ENCODE results near the gene AMFR.

AMFR gene

DNA sequence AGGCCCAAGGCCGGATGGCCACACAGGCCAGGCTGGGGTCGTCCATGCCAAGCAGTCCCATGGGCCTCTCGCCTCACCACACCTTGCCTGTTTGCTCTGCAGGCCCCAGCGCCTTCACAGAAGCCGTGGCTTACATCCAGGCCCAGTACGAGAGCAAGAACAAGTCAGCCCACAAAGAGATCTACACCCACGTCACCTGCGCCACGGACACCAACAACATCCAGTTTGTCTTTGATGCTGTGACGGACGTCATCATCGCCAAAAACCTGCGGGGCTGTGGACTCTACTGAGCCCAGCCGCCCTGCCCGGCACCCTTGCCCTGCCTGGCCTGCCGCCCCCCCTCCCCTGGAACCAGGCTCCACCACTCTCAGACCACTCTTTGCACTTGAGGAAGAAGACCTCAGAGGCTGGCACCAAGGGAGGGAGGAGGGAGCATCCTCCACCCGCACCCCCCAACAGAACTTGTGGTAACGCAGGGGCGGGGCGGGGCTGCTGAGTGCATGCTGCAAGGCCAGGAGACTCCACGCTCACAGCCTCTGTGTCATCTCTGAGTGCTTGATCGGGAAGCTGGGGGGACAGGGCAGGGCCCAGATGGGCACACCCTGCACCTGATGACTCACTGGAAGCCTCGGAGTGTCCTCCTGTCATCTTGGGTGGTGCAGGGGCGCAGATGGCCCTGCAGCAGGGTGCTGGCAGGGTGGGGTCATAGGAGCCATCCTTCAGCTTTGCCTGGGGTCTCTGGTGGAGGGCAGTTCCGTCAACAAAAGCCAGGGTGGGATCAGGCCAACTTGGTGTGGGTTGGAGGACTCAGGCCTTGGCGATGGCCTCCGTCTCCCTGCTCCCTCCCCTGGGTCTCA, 81.5 kb downstream of the AMFR start:
- no peaks in the 10 kb centered on the region for H3K27me3 ChIP-seq (ENCODE audit: control insufficient read depth in 1 of 2, insufficient read depth in 2 of 2, low read length in 2 of 2)
- H3K27ac ChIP-seq (ENCODE audit: low read depth, low read length), result no peak overlapping the region
- peaks cover 38% of the 10 kb centered on the region for H3K36me3 ChIP-seq (ENCODE audit: insufficient read depth, low read length)
- no peak overlapping the region for H3K4me3 ChIP-seq (ENCODE audit: low read depth in 1 of 2, low read length in 2 of 2)
- H3K4me1 ChIP-seq (ENCODE audit: insufficient read depth, low read length), result no peaks in the 10 kb centered on the region
- H3K9ac ChIP-seq (ENCODE audit: low read length), result no peak overlapping the region
- H3K9me3 ChIP-seq (ENCODE audit: low read length), result no peaks in the 10 kb centered on the region

DNA sequence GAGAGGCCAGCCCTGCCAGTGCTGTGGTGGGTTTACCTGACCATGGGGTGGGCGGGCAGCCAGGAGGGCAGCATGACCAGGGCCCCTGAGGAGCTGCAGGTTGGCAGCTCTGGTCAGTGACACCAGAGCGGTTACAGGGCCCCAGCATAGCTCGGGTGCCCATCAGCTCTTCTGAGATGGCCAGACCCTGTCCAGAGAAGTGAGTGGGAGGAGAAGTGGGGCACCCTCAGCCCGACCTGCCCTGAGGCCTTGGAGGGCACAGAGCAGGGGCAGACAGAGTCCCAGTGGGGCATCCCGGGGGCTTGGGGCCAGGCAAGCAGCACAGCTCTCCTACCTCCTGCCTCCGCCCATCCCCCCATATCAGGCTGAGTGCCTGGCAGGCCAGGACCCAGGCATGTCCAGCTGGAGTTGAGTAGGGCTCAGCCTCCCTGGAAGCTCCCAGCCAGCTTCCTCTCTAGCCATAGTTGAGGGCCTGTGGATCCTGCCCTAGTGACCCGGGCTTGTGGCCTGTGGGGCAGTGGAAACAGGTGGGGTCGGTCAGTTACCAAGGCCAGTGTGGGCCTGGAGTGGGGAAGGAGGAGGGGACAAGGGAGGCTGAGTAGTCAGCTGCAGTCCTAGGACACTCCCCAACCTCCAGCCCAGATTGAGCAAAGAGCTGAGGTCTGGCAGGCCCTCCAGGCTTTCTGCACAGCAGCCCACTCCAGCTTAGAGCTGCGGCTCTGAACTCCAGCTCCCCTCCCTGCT, 83.5 kb downstream of the AMFR start:
- Histone ChIP-seq H3K4me1 (ENCODE audit: insufficient read depth, low read length) (no peaks in the 10 kb centered on the region), H3K9me3 (ENCODE audit: low read length) (no peaks in the 10 kb centered on the region), H3K4me3 (ENCODE audit: low read depth in 1 of 2, low read length in 2 of 2) (no peak overlapping the region)

DNA sequence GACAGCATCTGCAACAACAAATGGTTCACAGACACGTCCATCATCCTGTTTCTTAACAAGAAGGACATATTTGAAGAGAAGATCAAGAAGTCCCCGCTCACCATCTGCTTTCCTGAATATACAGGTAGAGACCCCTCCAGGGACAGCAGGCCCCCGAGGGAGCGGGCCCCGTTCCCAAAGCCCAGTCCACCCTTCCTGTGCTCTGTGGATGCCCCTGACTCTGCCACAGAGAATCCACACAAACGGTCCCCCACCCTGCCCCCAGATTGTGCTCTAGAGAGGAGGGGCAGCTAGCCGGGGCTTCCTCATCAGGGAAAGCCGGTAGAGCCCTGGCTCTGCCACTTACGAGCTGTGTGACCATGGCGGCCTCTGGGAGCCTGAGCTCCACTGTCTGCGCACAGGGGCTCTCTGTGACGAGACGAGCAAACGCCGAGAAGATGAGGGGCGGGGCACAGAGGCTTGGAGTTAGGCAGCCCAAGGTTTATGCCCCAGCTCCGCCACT, 84.4 kb downstream of the AMFR start:
- H3K4me1 ChIP-seq (ENCODE audit: insufficient read depth, low read length), result no peaks in the 10 kb centered on the region
- H3K4me3 ChIP-seq (ENCODE audit: low read depth in 1 of 2, low read length in 2 of 2), result no peak overlapping the region
- H3K27ac ChIP-seq (ENCODE audit: low read depth, low read length), result no peak overlapping the region
- peaks cover 52% of the 10 kb centered on the region for H3K36me3 ChIP-seq (ENCODE audit: insufficient read depth, low read length)
- no peak overlapping the region for H3K9ac ChIP-seq (ENCODE audit: low read length)
- no peaks in the 10 kb centered on the region for H3K9me3 ChIP-seq (ENCODE audit: low read length)
- no peaks in the 10 kb centered on the region for H3K27me3 ChIP-seq (ENCODE audit: control insufficient read depth in 1 of 2, insufficient read depth in 2 of 2, low read length in 2 of 2)

More for the DNA sequence above, 83.5 kb downstream of the AMFR start:
- no peak overlapping the region for H3K27ac ChIP-seq (ENCODE audit: low read depth, low read length)
- H3K9ac ChIP-seq (ENCODE audit: low read length), result no peak overlapping the region
- no peaks in the 10 kb centered on the region for H3K27me3 ChIP-seq (ENCODE audit: control insufficient read depth in 1 of 2, insufficient read depth in 2 of 2, low read length in 2 of 2)
- peaks cover 47% of the 10 kb centered on the region for H3K36me3 ChIP-seq (ENCODE audit: insufficient read depth, low read length)

DNA sequence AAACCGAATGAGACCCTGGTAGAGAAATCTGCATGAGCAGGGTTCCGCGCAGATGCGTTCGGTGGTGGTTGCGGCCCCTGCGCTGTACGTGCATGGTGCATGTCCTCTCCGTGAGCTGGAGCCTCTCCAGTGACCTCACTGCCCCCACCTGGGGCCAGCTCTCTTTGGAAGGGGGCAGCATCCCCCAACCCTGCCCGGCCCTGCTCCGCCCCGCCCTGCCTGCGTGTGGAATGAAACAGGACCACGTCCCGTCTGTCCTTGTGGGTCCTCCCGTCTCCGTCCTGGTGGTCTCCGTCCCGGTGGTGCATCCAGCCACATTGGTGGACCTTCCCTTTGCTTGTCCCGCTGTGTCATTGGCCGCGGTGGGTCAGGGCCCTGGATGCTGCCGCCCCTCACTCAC, 84.9 kb downstream of the AMFR start:
- Histone ChIP-seq H3K27ac (ENCODE audit: low read depth, low read length) (no peak overlapping the region), H3K9ac (ENCODE audit: low read length) (no peak overlapping the region), H3K9me3 (ENCODE audit: low read length) (no peaks in the 10 kb centered on the region), H3K36me3 (ENCODE audit: insufficient read depth, low read length) (peaks cover 52% of the 10 kb centered on the region), H3K27me3 (ENCODE audit: control insufficient read depth in 1 of 2, insufficient read depth in 2 of 2, low read length in 2 of 2) (no peaks in the 10 kb centered on the region), H3K4me1 (ENCODE audit: insufficient read depth, low read length) (no peaks in the 10 kb centered on the region), H3K4me3 (ENCODE audit: low read depth in 1 of 2, low read length in 2 of 2) (no peak overlapping the region)

DNA sequence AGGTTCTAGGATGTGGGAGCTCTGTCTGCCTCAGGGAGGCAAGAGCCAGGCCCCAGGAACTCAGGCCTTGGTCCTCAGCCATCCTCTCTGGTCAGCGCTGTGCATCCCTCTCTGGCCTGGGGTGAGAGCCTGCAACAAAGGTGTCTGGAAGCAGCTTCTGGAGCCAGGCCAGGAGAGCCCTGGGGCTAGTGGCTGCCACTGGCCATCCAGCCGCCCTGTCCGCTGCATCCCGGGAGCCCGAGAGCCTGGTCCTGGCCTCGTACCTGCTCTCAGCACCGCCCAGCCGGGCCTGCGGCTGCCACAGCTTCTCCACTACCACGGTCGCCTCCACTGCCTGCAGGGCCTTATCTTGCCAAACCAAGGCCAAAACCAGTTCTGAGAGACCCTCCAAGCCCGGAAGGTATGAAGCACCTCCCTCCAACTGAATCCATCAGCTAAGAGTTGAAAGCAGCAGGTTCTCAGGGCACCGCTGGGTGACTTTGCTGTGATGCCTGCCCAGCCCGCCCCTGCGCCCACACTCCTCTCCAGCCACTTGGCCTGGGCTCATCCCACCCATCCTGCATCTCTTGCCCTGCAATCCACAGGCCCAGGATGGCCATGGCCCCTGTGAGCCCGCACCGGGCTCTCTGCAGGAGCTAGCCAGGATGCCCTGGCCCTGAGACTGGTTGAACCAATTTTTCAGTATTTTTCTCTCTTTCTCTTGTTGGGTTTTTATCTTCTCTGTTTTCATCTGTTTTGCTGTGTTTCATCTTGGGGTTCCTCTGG, 85.7 kb downstream of the AMFR start:
- H3K27ac ChIP-seq (ENCODE audit: low read depth, low read length), result no peak overlapping the region
- H3K36me3 ChIP-seq (ENCODE audit: insufficient read depth, low read length), result peaks cover 51% of the 10 kb centered on the region
- no peak overlapping the region for H3K4me3 ChIP-seq (ENCODE audit: low read depth in 1 of 2, low read length in 2 of 2)
- H3K4me1 ChIP-seq (ENCODE audit: insufficient read depth, low read length), result no peaks in the 10 kb centered on the region
- H3K9ac ChIP-seq (ENCODE audit: low read length), result no peak overlapping the region
- no peaks in the 10 kb centered on the region for H3K27me3 ChIP-seq (ENCODE audit: control insufficient read depth in 1 of 2, insufficient read depth in 2 of 2, low read length in 2 of 2)
- no peaks in the 10 kb centered on the region for H3K9me3 ChIP-seq (ENCODE audit: low read length)

DNA sequence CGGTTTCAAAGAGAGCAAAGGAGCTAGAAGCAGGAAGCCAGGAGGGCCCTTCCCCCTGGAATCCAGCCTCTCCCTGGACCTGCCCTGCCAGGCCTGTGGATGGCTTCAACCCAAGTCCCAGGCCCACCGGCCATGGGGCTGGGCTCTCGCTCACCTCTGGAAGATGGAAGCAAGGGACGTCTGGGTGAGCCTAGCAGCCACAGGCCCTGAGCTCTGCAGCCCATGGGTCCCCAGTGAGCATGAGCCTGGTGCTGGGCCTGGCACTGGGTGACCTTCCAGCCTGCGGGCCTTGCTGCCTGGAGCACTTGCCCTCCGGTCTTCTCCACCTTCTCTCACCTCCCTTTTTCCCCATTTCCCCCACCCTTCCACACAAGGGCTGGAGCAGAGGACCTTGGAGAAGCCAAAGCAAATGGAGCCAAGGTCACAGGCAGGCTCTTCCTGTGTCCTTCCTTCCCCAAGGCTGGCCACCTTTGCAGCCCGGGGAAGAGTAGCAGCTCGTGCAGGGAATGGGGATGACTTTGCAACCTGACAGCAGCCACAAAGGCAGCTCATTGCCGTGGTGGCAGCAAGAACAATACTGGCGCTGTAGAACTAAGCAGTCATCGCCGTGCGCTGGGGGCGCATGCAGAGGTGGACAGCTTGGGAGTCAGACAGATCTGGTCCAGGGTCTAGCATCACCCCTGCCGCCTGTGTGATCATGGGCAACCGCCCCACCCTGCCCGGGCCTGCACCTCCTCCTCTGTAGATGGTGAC, 86.6 kb downstream of the AMFR start:
- Histone ChIP-seq H3K27me3 (ENCODE audit: control insufficient read depth in 1 of 2, insufficient read depth in 2 of 2, low read length in 2 of 2) (no peaks in the 10 kb centered on the region), H3K9me3 (ENCODE audit: low read length) (no peaks in the 10 kb centered on the region), H3K4me3 (ENCODE audit: low read depth in 1 of 2, low read length in 2 of 2) (no peak overlapping the region), H3K9ac (ENCODE audit: low read length) (no peak overlapping the region), H3K27ac (ENCODE audit: low read depth, low read length) (no peak overlapping the region), H3K36me3 (ENCODE audit: insufficient read depth, low read length) (peaks cover 42% of the 10 kb centered on the region), H3K4me1 (ENCODE audit: insufficient read depth, low read length) (no peaks in the 10 kb centered on the region)

DNA sequence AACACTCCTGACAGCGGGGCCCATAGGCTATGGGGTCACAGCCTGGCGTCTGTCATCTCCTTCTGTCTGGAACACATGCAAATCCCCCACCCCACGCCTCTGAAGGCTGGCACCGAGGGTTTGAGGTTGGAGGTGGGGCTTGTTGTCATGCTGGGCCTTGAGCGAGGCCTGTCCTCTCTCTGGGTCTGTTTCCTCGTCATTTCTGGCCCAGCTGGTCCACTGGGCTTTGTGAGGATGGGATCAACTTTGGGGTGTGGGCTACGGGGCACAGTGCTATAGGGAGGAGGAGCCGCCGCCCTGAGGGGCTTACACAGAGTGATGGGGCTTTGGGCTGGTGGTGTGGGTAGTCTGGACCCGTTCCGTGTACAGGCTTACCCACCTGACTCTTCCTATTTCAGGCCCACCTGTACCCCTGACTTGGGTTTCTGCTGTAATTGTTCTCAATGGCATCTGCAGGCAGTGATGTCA, 87.5 kb downstream of the AMFR start:
- Histone ChIP-seq H3K9ac (ENCODE audit: low read length) (no peak overlapping the region), H3K36me3 (ENCODE audit: insufficient read depth, low read length) (peaks cover 38% of the 10 kb centered on the region), H3K4me1 (ENCODE audit: insufficient read depth, low read length) (no peaks in the 10 kb centered on the region), H3K27me3 (ENCODE audit: control insufficient read depth in 1 of 2, insufficient read depth in 2 of 2, low read length in 2 of 2) (no peaks in the 10 kb centered on the region), H3K9me3 (ENCODE audit: low read length) (no peaks in the 10 kb centered on the region), H3K27ac (ENCODE audit: low read depth, low read length) (no peak overlapping the region), H3K4me3 (ENCODE audit: low read depth in 1 of 2, low read length in 2 of 2) (no peak overlapping the region)

DNA sequence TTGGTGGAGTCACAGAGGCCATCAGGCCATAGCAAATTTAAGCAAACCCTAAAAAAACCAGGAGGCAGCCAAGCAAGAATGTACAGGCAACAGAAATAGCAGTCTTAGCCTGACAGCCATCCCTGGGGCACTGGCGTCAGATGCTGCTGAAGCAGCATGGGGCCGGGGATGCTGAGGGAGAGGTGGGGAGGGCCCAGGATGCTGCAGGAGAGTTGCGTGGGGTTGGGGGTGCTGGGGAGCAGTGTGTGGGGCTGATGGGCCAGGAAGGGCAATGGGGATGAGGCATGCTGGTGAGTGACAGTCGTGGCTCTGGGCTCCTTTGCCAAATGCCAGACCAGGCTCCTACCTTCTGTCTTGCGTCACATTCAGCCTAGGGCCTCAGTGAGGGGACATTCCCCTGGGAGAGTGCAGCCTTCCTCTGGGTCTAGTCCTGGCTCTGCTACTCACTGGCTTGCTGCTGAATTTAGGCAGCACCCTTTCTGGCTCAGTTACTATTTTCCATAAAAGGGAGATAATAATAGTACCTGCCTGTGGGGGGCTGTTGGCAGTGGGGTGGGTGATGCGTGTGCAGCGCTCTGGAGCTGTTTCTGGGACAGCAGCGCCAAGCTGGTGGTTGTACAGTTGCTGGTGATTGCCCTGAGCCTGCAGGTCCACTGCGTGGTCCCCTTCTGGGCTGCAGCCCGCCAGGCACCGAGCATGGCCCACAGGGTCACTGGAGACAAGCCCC, 88.1 kb downstream of the AMFR start:
- Histone ChIP-seq H3K27ac (ENCODE audit: low read depth, low read length) (no peak overlapping the region), H3K36me3 (ENCODE audit: insufficient read depth, low read length) (peaks cover 34% of the 10 kb centered on the region), H3K4me3 (ENCODE audit: low read depth in 1 of 2, low read length in 2 of 2) (no peak overlapping the region), H3K9me3 (ENCODE audit: low read length) (no peaks in the 10 kb centered on the region), H3K27me3 (ENCODE audit: control insufficient read depth in 1 of 2, insufficient read depth in 2 of 2, low read length in 2 of 2) (no peaks in the 10 kb centered on the region), H3K9ac (ENCODE audit: low read length) (no peak overlapping the region), H3K4me1 (ENCODE audit: insufficient read depth, low read length) (no peaks in the 10 kb centered on the region)

DNA sequence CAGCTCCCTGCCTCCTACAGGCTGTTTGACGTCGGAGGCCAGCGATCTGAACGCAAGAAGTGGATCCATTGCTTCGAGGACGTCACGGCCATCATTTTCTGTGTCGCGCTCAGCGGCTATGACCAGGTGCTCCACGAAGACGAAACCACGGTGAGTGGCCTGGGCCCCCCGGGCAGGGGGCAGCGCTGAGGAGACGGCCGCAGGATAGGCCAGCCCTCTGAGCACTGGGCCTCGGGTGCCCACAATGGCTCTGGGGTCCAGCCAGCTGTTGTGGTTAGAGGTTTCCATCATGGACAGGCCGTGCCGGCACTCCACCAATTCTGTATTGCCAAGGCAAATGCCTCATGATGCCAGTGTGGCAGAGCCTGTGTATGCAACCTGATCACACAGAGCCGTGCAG, 88.6 kb downstream of the AMFR start:
- Histone ChIP-seq H3K9me3 (ENCODE audit: low read length) (no peaks in the 10 kb centered on the region), H3K27me3 (ENCODE audit: control insufficient read depth in 1 of 2, insufficient read depth in 2 of 2, low read length in 2 of 2) (no peaks in the 10 kb centered on the region), H3K9ac (ENCODE audit: low read length) (no peak overlapping the region), H3K27ac (ENCODE audit: low read depth, low read length) (no peak overlapping the region), H3K4me1 (ENCODE audit: insufficient read depth, low read length) (no peaks in the 10 kb centered on the region), H3K4me3 (ENCODE audit: low read depth in 1 of 2, low read length in 2 of 2) (no peak overlapping the region), H3K36me3 (ENCODE audit: insufficient read depth, low read length) (peaks cover 32% of the 10 kb centered on the region)

DNA sequence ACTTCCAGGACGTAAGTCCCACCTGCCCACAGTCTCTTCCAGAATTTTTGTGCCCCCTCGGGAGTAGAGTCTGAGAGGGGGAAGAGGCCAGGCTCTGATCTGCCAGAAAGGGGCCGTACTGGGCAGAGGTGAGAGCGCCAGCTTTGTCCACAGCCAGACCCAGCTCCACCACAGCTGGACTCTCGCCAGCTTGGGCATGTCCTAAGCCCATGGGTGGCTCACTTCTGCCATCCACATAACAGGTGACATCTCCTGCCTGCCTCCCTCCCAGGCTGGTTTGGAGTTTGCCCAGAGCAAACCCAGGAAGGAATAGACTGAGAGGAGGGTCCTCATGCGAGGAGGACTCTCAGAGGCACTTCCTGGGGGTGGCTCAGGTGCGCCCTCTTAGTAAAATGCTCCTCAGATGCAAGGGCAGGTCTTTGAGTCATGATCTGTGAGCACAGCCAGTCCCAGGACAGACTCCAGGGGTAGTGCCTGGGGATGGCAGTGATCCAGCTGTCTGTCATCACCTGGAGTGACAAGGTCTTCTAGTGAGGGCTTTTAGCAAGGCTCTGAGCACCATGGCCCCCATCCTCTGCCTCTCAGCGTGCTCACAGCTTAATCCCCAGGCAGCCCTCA, 89.2 kb downstream of the AMFR start:
- Histone ChIP-seq H3K27ac (ENCODE audit: low read depth, low read length) (no peak overlapping the region), H3K9ac (ENCODE audit: low read length) (no peak overlapping the region), H3K9me3 (ENCODE audit: low read length) (no peaks in the 10 kb centered on the region), H3K4me1 (ENCODE audit: insufficient read depth, low read length) (no peaks in the 10 kb centered on the region), H3K27me3 (ENCODE audit: control insufficient read depth in 1 of 2, insufficient read depth in 2 of 2, low read length in 2 of 2) (no peaks in the 10 kb centered on the region), H3K36me3 (ENCODE audit: insufficient read depth, low read length) (peaks cover 28% of the 10 kb centered on the region), H3K4me3 (ENCODE audit: low read depth in 1 of 2, low read length in 2 of 2) (no peak overlapping the region)

All from muscle layer of colon (tissue), 2 donors.